GM19351 (cell line): ENCODE results near the gene AMH.

Source experiments
- ATAC-seq: cut with Tn5 transposase; IDR thresholded peaks from one replicate; pipeline ENCODE4 v1.9.1; 2021; ENCODE audit warnings: mild to moderate bottlenecking, moderate library complexity; ENCODE audit not compliant: unreplicated experiment

The AMH gene

GRCh38 chr19:2282862-2283237, 33.7 kb downstream of the AMH start:
- no peak for ATAC-seq

- no peak for ATAC-seq
Measured at GRCh38 chr19:2283835-2284507, 34.8 kb downstream of the AMH start.

GRCh38 chr19:2286402-2287140, 37.4 kb downstream of the AMH start:
- ATAC-seq, result no peak

GRCh38 chr19:2287585-2288337, 38.6 kb downstream of the AMH start:
- no peak for ATAC-seq

GRCh38 chr19:2288338-2288817, 39.3 kb downstream of the AMH start:
- no peak for ATAC-seq

GRCh38 chr19:2288818-2289713, 39.9 kb downstream of the AMH start:
- no peak for ATAC-seq

- no peak for ATAC-seq
Measured at GRCh38 chr19:2289714-2290435, 40.8 kb downstream of the AMH start.

GRCh38 chr19:2290441-2291184, 41.5 kb downstream of the AMH start:
- ATAC-seq, result no peak

- no peak for ATAC-seq
Measured at GRCh38 chr19:2291185-2291751, 42.1 kb downstream of the AMH start.

- no peak for ATAC-seq
Measured at GRCh38 chr19:2294687-2295335, 45.7 kb downstream of the AMH start.

GRCh38 chr19:2296141-2296540, 47.0 kb downstream of the AMH start:
- no peak for ATAC-seq

GRCh38 chr19:2300533-2300932, 51.4 kb downstream of the AMH start:
- no peak for ATAC-seq
